NCI-H345 treated with DMSO at 0.1 percent for 48 hours (cell line): Measurements from ENCODE around the gene PMVK.
A peak's percentile ranks its signal among the peaks of the same experiment; 100 is the strongest.

ENCODE experiments used
- DNase-seq: peaks from one replicate; lab custom pipeline; 2025; ENCODE audit not compliant: unreplicated experiment; lab: John Stamatoyannopoulos, UW

The PMVK gene

DNA sequence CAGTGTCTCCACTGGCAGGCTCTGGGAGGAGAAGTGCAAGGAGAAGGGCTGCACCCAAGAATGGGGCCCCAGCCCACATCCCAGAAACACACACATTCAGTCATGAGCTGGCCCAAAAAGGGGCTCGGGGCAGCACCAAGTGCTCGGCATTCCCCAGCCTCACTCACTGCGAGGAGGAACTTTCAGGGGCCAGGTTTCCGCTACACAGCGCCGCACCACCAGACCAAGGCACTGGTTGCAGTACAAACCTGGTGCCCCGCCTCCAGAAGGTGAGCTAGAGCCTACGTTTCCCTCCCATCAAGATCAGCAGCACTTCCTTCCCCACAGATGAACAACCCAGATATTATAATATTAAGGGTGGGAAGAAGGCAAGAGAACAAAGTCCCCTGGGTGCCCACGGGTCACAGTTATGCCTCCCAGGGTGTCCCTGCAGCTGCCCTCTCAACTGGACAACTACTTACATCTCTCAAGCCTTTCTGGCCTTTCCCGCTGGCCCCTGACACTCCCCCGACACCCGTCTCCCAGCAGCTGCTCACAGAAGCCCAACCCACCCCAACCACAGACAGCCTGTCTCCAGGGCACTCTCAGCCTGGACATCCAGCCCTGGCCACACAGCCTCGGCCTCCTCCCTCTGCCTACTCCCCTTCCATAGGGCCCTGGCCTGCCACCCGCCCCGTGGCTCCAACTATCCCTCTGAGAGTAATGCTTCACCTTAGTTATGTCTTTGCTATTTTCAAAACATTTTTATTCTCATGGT, 15.6 kb upstream of the PMVK start:
- DNase-seq, result no peak

DNA sequence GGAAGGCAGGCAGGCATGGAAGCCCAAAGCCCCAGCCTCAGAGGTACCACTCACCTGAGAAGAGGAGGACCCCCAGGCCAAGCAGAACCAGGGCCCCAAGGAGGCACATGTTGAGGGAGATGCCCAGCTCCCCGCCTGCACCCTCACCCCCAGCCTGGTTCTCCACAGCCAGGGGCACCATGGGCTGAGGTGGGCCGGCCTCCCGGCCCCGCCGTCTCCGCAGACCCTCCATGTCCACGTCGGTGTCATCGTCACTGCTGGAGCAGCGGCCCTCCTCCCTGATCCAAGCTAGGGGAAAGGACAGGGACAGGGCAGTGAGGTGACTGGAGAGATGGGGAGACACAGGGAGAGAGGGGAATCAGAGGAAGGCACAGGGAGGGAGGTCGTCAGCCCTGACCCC, 11.6 kb upstream of the PMVK start:
- no peak for DNase-seq

DNA sequence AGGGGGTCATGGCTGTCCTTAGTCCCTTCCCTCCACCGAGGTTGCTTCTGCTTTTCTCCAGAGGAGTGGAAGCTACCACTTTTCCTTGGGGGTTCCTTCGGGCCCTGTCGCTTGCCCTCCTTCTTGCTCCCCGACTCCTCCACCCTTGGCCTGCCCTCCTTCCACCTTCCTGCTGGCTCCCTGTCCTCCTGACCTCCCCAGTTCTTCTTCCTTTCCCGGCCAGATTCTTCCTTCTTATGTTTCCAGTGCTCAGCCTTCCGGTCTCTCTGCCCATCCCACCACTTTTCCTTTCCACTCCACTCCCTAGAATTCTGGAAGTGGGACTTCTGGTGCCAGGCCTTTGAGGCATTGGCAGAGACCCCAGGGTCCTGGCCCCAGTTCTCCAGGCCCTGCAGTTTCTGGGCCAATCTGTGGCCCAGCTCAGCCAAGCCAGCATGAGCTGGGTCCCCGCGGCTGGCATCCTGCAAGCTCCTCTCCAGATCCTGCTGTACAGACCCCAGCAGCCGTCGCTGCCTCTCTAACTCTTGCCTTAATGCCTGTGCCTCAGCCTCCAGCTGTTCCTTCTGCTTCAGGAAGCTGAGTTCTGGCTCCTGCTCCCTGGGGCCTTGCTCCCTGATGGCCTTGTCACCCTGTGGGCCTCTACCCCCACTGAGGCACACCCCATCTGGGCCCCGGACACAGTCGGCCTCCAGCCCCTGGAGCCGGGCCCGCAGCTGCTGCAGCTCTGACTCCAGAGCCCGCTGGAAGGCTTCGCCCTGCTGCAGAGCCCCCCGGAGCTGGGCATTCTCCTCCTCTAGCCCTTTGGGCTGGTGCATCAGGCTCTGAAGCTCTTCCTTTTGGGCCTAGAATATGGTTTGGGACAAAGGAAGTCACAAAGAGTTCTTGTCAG, 9.7 kb upstream of the PMVK start:
- DNase-seq, result no peak

DNA sequence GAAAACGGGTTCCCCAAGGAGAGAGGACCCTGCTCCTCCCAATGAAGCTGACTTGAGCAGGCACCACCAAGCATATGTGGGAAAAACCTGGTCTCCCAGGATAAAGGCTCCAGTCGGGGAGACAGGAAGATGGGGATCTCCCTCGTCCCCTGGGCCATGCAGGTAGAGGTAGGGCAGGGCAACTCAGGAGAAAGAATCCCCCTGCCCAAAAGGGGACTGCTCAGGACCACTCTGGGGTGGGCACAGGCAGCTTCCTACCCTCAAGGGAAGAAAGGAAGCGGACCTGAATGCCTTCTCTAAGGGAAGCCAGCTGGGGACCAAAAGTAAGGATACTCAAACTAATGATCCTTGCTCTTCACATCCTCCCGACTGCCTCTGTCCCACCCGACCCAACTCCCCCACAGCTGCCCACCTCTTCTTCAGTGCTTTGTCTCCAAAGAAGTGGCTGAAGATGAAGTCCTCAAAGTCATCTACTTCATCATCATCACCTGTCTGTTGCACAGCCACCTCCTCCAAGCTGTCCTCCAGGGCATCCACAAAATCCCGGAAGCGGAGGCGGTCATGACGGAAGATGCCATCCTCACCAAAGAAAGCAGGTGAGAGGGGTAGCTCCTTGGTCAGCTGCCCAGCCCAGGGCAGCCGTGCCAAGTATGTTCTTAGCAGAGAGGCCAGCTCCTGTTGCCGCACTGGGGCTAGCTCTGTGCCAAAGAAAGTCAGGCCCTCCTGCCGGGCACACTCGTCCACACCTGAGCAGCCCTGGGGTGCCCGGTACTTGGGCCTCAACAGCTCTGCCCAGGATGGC, 8.8 kb upstream of the PMVK start:
- DNase-seq, result no peak

DNA sequence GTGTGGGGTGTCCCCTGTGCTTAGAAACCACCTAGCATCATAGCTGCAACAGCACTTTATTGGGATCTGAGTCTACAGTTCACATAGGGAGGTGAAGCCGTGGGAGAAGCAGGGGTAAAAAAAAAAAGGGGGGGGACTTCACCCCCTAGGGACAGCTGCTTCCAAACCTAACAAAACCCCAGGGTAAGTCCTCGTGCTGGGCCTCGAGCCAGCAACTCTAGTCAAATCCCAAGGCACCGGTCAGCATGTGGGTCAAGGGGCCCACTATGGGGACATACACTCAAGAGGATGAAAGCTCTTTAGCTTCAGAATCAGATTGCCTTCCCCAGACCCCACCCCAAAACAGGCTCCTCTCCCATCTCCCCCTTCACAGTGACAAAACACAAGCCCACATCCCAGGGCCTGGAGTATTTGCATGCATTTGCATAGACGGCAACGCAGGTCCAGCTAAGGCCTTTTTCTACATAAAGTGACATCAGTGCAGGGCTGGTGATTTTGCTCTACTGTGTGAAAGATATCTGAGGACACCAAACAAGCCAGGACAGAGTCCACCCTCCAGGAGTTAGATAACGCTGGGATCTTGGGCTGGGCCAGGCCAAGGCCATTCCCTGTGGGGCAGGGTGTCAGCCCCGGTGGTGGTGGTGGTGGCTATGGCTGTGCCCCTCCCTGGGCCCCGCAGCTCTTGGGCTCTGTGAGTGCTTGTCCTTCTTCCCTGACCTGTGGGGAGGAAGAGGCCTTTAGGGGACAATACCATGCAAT, 8.1 kb upstream of the PMVK start:
- DNase-seq, result no peak

DNA sequence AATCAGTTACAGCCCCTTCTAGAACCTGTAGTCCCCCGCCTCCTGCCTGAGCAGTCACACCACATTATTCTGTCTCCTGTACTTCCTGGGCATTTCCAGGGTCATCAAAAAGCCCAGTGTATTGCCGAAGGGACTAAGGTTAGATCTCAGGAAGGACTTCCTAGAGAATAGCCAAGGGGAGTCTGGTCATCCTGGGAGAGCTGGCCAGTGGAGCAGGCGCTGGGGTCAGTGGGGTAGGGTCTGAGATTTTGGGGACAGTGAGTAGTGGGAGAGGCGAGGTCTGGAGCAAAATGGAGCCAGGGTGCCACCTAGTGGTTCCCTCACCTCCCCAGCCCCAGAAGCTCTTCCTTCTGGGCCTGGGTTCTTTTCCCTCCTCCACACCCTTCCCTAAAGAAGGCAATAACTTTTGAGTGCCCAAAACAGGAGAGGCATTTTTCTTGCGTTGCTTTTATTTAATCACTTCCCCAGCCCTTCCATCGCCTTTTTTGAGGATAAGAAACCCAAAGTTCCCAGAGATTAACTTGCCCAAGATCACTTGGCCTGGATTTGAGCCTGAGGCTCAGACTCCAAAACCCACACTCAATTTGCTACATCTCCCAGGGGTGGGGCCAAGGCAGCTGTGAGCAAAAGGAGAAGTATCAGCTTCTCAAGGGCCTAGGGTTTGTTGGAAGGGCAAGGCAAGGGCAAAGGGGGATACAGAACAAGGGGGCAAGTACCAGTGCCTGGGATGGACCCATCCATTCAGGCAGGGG, 7.3 kb upstream of the PMVK start:
- DNase-seq, result peak; percentile 58

DNA sequence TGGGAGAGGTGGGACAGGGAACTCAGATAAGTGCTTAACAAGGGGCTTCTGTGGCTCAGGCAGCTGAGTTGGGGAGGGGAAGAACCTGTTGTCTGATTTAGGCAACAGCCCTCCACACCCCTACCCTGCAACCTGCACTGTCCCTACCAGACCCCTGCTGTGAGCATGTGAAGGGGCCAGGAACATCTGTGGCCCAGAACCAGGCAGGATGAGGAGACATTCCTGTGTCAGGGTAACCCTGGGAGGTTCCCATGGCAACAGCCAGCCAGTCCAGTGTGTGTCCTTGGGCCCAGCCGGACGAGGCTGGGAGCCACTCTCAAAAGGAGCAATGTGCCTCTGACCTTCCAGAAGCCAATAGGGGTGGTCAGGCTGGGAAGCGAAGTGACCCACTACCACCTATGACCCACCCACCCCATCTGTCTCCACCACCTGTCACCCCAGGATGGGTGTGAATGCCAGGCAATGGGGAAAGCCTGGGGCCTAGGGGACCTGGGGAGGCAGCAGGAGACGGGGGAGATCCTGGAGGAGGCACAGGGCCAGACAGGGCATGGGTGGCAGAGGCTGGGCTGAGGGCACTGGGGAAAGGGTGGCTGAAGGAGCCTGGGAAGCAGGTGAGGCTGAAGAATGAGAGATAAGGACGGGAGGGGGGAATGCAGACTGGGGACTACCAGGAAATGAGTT, 5.0 kb upstream of the PMVK start:
- DNase-seq, result no peak

DNA sequence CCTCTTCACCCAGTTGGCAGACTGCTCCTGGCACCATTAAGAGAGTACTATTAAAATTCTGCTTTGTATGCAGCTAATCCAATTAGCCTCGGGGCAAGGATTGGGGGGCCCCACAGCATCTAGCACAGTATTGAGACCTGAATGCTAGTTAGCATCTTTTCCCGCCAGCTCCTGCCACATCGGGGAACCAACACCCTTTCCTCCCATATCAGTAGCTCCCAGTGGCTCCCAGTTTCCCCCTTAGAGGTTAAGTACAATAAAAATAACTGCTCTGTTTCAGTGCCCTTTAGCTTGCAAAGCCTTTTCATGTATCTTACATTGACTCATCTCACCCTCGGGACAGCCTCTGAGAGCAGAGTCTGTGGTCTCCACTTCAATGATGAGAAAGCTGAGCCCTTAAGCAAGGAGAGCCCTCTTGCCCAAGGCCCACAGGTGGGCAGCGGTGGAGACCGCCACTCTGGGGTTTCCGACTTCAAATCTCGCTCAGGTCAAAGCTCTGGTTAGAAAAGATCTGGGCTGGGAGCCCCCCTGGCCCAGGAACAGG, 4.2 kb upstream of the PMVK start:
- DNase-seq, result no peak

DNA sequence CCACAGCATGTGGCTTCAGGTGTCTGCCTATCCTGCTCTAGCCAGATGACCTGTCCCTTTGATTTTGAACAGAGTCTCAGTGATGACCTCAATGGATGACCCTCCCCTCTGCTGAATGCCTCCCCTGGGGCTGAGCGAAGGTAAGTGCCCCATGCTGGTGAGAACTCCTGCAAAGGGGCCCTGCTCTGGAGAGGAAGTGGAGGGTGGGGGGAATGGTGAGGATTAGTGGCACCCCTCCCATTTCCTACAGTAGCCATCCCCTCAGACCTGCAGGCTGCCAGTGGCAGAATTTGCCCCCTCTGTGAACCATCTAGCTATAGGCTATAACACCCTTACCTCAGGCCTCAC, 3.7 kb upstream of the PMVK start:
- DNase-seq, result no peak

DNA sequence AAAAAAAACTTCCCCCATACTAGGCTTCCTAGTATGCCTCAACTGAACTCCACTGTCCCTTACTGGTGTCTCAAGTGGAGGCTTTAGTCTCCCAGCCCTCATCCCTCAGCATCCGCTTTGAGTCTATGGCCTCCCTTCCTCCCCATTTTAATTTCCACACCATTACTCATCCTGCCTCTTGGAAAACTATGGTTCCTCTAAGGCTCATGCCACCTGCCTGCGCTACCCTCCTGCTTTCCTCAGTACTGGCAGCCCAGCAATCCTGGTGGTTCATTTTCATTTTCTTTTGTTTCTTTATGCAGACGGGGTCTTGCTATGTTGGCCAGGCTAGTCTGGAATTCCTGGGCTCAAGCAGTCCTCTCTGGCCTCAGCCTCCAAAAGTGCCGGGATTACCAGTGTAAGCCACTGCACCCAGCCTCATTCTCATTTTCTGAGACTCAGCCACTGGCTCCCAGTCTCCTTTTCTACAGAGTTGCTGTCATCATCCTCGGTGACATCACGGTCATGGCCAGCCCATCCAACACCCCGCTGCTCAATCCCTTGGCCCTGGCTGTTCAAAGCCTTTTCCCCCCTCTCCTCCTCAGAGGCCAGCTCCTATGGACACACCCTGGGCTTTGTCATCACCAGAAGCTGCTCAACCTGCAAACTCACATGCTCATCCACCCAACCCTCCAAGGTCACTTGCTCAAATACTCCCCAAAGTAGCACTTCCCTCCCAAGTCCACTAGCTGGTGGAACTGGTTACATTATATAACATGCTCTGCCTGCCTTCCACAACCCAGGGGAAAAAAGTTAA, 2.3 kb upstream of the PMVK start:
- no peak for DNase-seq

DNA sequence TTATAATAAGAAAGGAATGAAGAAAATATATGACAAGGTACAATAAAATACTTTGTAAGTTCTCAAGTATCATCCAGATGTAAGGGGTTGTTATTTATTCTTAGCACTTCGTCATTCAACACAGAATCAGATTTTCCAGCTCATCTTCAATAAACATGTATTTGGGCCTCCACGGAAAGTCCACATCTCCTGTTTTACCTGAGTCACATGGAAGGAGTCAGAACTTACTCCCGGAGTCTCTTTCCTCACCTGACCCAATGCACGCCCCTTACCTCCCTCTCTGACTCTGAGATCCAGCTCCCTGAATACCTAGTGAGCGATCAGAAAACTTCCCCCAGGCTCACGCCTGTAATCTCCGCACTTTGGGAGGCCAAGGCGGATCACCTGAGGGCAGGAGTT, 1.5 kb upstream of the PMVK start:
- DNase-seq, result no peak

DNA sequence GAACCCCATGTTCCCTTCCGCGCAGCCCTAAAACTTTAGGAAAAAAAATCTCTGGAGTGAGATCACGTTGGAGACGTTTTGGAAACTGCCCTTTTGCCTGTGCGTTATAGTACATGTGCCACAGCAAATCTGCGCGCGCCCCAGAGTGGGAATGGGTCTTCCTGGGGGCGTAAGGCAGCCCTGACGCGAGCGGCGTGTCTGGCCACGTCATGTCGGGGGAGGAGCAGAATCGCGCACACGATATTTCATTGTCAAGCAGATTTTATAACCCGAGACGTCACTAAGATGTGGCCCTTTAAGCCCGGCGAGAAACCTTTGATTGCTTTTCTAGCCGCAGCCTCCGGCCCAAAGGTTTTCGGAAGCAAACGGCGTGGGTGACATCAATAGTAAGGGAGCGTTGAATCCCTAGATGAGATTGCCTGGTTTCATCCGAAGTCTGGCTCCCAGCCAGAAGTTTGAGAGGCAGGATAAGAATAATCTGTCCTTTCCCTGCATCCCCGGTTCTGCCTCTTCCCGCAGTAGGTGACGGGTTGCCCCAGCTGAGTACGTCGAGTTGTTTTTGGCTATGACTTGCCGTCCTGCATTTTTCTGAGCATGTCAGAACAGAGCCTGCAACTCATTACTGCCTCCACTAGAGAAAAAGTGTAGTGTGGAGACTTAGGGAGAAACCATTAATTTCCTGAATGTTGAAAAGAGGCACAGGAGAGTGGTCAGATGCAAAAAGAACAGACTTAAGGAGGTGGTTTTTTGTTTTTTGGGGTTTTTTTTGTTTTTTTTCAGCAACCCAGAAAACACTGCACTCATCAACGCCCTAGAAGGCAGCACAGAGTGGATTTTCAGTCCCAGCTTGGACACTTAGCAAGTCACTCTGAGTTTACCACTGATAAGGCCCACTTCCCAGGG, 817 bp upstream of the PMVK start:
- peak; percentile 99 for DNase-seq

DNA sequence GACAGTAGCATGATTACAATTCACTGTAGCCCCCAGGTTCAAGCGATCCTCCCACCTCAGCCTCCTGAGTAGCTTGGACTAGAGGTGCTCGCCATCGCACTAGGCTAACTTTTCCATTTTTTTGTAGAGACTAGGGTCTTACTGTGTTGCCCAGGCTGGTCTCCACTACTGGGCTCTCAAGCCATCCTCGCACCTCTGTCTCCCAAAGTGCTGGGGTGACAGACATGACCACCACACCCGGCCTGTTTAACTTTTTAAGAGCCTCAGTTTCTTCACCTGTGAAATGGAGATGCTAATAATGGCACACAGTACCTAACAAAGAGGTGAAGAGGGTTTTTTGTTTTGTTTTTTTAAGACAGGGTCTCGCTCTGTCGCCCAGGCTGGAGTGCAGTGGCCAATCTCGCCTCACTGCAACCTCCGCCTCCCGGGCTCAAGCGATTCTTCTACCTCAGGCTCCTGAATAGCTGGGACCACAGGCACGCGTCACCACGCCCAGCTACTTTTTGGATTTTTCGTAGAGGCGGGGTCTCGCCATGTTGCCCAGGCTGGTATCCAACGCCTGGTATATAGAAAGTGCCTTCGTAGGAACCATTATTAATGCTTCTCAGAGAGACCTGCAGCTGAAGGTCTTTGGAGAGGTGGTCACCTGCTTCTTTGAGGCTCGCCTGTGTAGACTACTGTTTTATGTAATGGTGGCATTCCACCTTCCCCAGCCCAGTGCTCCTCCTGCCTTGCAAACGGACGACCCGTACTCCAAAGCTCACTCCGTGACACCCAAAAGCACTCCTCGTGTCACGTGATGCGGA, 567 bp downstream of the PMVK start:
- DNase-seq, result no peak

DNA sequence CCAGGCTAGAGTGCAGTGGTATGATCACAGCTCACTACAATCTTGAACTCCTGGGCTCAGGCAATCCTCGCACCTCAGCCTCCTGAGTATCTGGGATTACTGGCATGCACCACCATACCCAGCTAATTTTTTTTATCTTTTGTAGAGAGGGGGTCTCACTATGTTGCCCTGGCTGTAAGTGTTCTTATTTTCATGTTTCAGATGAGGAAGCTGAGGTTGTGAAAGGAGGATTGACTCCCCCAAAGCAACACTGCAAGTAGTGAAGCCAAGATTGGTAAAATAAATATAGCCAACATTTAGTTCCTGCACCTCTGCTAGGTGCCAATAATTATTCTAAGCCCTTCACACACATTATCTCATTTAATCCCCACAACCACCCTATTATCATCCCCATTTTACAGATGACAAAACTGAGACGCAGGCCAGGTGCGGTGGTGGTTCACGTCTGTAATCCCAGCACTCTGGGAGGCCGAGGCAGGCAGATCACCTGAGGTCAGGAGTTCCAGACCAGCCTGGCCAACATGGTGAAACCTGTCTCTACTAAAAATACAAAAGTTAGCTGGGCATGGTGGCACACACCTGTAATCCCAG, 2.1 kb downstream of the PMVK start:
- DNase-seq, result no peak

DNA sequence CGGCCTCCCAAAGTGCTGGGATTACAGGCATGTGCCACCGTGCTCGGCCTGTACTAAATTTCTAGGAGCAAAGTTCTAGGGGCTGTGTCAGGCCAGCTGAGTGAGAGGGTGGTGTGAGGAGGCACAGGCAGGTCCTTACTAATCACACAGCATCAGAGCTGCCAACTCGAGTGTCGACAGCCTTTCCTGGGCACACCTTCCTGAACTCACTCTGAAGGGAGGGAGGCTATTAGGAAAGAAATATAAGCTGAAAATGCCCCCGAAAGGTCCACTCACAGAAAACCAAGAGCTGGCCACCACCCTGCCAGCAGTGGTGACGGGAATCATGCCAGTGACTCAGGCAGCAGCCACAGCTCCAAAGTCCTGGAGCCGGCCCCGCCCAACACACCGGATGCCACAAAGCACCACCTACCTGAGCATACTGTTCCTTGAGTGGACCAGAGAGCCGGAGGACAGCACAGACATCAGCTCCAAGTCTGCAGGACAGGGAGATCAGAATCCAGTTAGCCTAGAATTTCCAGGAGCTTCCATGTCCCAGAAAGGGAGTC, 4.5 kb downstream of the PMVK start:
- no peak for DNase-seq

DNA sequence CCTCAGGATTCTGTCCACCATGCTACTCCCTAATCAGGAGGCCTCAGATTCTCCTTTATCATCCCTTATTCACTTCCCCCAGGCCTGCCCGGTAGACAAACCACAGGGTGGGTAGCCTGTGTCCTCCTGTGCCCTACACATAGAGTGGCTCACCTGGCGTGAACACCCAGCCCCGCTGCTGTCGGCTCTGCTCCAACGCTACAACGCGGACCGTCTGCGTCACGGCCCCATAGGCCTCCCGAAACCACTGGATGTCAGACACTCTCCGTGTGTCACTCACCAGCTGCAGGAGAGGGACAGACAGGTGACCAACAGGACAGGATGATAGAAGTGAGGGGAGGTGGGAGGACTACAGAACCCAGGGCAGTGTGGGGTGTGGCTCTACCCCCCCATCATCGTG, 10.3 kb downstream of the PMVK start:
- no peak for DNase-seq
